ENCODE results near the gene ITPKC.
"Not testable (repeated sequence)": the region's sequence is repeated elsewhere in the genome, so short reads cannot be mapped to it uniquely, and the experiment has no call there.

Gene ITPKC

DNA sequence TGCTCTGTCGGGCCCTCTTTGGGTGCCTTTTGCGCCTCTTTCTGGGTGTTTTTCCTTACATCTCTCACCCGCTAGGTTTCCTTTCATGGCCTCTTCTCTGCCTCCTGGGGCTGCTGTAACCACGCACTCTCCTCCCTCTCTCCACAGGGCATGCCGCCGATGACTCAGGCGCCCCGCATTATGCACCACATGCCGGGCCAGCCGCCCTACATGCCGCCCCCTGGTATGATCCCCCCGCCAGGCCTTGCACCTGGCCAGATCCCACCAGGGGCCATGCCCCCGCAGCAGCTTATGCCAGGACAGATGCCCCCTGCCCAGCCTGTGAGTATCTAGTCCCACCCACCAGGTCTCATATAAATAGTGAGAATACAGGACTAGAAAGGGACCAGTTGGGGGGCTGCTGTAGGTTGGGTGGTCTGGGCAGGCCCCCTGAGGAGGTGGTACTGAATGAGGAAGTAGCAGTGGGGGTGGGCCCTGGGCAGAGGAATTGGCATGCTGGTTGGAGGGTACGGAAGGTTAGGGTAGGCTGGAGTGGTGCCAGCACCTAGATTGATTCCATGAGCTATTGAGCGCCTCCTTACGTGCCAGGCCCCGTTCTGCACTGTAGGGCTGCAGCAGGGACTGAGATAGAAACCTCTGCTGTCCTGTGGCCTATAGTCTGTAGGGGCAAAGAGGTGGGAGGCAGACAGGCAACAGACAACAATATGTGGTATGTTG lies 46.0 kb downstream of the ITPKC start:
- H3K27me3 Mint-ChIP-seq (ENCODE audit: low read depth, poor library complexity): no peaks in the 10 kb centered on the region
- H3K36me3 Mint-ChIP-seq (ENCODE audit: low read depth): peaks cover 73% of the 10 kb centered on the region
- no peak for DNase-seq
- no peak overlapping the region for H3K4me3 Mint-ChIP-seq
- peak overlapping the region; percentile 80 for H3K27ac Mint-ChIP-seq
- H3K9me3 Mint-ChIP-seq: no peaks in the 10 kb centered on the region
- TF ChIP-seq, protein P1, sequence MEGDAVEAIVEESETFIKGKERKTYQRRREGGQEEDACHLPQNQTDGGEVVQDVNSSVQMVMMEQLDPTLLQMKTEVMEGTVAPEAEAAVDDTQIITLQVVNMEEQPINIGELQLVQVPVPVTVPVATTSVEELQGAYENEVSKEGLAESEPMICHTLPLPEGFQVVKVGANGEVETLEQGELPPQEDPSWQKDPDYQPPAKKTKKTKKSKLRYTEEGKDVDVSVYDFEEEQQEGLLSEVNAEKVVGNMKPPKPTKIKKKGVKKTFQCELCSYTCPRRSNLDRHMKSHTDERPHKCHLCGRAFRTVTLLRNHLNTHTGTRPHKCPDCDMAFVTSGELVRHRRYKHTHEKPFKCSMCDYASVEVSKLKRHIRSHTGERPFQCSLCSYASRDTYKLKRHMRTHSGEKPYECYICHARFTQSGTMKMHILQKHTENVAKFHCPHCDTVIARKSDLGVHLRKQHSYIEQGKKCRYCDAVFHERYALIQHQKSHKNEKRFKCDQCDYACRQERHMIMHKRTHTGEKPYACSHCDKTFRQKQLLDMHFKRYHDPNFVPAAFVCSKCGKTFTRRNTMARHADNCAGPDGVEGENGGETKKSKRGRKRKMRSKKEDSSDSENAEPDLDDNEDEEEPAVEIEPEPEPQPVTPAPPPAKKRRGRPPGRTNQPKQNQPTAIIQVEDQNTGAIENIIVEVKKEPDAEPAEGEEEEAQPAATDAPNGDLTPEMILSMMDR (IDR thresholded peaks at IDR 0.05): no peak
- no peaks in the 10 kb centered on the region for H3K4me1 Mint-ChIP-seq

DNA sequence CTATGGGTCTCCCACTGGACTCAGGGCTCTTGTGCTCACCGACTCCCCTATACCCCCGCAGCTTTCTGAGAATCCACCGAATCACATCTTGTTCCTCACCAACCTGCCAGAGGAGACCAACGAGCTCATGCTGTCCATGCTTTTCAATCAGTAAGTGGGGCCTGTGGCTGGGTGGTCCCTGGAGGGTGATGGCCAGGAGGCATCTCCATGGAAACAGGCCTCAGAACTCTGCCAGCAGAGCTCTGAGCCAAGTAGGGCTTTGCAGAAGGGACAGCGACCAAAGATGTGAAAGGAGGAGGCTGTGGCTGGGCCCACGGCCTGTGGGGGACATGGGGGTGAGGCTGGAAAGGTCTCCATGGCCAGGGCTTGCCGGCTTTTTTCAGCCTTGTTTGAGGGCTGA lies 46.6 kb downstream of the ITPKC start:
- no peaks in the 10 kb centered on the region for H3K4me1 Mint-ChIP-seq
- TF ChIP-seq, protein P1 (IDR thresholded peaks at IDR 0.05): no peak
- H3K27ac Mint-ChIP-seq: no peak overlapping the region
- H3K36me3 Mint-ChIP-seq (ENCODE audit: low read depth): peaks cover 68% of the 10 kb centered on the region
- H3K9me3 Mint-ChIP-seq: no peaks in the 10 kb centered on the region
- no peak overlapping the region for H3K4me3 Mint-ChIP-seq
- H3K27me3 Mint-ChIP-seq (ENCODE audit: low read depth, poor library complexity): no peaks in the 10 kb centered on the region
- DNase-seq: no peak

DNA sequence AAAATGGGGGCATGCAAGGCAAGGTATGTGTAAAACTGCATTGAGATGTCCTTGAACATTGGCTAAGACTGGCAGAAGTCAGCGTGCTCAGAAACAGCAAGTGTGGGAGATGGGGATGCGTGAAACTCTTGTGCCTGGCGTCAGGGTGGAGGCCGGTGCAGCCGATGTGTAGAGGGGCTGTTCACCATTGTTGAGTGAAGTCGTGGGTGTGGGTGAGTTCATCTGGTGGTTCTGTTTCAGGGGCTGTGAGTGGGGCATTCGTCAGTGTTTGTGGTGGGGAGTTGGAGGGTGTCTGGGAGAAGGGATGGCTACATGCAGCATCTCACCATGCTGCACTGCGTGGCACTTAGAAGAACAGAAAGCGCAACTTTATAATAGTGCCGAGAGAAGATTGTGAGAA lies 47.1 kb downstream of the ITPKC start:
- TF ChIP-seq, protein P1 (IDR thresholded peaks at IDR 0.05): no peak
- Mint-ChIP-seq H3K4me1 (no peaks in the 10 kb centered on the region), H3K27me3 (ENCODE audit: low read depth, poor library complexity) (no peaks in the 10 kb centered on the region), H3K9me3 (no peaks in the 10 kb centered on the region), H3K4me3 (no peak overlapping the region), H3K36me3 (ENCODE audit: low read depth) (peaks cover 71% of the 10 kb centered on the region), H3K27ac (peak overlapping the region; percentile 27)
- DNase-seq: no peak

DNA sequence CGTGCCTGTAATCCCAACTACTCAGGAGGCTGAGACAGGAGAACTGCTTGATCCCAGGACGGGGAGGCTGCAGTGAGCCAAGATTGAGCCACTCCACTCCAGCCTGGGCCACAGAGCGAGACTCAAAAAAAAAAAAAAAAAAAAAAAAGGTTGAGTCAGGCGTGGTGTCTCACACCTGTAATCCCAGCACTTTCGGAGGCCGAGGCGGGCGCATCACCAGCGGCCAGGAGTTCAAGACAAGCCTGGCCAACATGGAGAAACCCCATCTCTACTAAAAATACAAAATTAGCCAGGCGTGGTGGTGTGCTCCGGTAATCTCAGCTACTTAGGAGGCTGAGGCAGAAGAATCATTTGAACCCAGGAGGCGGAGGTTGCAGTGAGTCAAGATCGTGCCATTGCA lies 49.5 kb downstream of the ITPKC start:
- not testable (repeated sequence) for H3K27me3 Mint-ChIP-seq (ENCODE audit: low read depth, poor library complexity)

DNA sequence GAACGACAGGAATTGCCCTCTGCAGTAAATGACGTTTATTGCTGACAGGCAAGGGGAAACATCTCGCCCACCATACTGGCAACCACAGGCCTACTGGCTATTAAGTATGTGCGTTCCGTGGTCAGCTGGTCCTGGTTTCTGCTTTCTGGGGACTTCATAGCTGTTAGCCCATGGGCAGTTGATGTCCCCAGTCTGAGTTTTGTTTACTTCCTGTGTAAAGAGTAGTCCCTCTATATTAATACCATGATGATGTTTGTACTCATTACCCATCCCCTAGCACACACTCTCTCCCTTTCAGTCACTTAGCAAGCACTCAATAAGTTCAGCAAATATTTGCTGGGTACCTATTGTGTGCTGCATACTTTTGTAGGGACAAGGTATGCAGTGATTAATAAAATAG lies 52.0 kb downstream of the ITPKC start:
- no peaks in the 10 kb centered on the region for H3K27me3 Mint-ChIP-seq (ENCODE audit: low read depth, poor library complexity)
- DNase-seq: no peak
- no peak overlapping the region for H3K4me3 Mint-ChIP-seq
- TF ChIP-seq, protein P1 (IDR thresholded peaks at IDR 0.05): no peak
- peak overlapping the region; percentile 39 for H3K27ac Mint-ChIP-seq
- peaks cover 55% of the 10 kb centered on the region for H3K36me3 Mint-ChIP-seq (ENCODE audit: low read depth)
- H3K9me3 Mint-ChIP-seq: no peaks in the 10 kb centered on the region
- no peaks in the 10 kb centered on the region for H3K4me1 Mint-ChIP-seq

More for the DNA sequence above, 49.5 kb downstream of the ITPKC start:
- not testable (repeated sequence) for H3K4me1 Mint-ChIP-seq, H3K4me3 Mint-ChIP-seq, DNase-seq, H3K9me3 Mint-ChIP-seq
- peak overlapping the region; percentile 78 for H3K27ac Mint-ChIP-seq
- H3K36me3 Mint-ChIP-seq (ENCODE audit: low read depth): peaks cover 71% of the 10 kb centered on the region

DNA sequence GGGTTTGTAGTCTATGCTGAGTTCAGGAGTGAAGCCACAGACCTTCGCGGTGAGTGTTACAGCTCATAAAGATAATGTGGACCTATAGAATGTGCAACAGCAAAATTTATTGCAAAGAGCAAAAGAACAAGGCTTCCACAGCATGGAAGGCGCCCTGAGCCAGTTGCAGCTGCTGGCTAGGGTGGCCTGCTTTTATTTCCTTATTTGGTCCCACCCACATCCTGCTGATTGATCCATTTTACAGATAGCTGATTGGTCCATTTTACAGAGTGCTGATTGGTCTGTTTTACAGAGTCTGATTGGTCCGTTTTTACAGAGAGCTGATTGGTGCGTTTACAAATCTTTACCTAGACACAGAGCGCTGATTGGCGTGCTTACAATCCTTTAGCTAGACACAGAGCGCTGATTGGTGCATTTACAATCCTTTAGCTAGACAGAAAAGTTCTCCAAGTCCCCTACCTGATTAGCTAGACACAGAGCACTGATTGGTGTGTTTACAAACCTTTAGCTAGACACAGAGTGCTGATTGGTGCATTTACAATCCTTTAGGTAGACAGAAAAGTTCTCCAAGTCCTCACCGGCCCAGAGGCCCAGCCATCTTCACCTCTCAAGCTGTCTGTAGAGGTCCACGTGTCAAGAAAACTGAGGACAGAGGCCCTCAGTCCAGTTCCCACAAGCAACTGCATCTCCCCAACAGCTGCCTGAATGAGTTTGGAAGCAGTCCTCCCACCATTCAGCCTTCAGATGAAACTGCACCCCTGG lies 54.4 kb downstream of the ITPKC start:
- not testable (repeated sequence) for DNase-seq; H3K4me1 Mint-ChIP-seq; H3K27me3 Mint-ChIP-seq (ENCODE audit: low read depth, poor library complexity); H3K4me3 Mint-ChIP-seq; H3K9me3 Mint-ChIP-seq
- peaks cover 32% of the 10 kb centered on the region for H3K36me3 Mint-ChIP-seq (ENCODE audit: low read depth)
- peak overlapping the region; percentile 83 for H3K27ac Mint-ChIP-seq

Data from nephron progenitor cell (in vitro differentiated cells).